Colonic mucosa (tissue), 4 donors: ENCODE measurements around the gene GSK3A. TPM values are rescaled to one million over a fixed set of nuclear protein-coding genes. Genes with fewer than 3 reads are reported as not detected.

ENCODE experiments used
- DNase-seq: peaks from one replicate; pipeline ENCODE4 v3.0.0-alpha.2; 2020
- H3K27ac ChIP-seq: fragments of 200-600 bp; one replicate; pipeline ENCODE4 v1.8.0; 2021
- H3K27me3 ChIP-seq: fragments of 200-600 bp; one replicate; pipeline ENCODE4 v1.8.0; 2021
- H3K36me3 ChIP-seq: fragments of 200-600 bp; one replicate; pipeline ENCODE4 v1.8.0; 2021
- H3K4me1 ChIP-seq: fragments of 200-600 bp; one replicate; pipeline ENCODE4 v1.8.0; 2021; ENCODE audit warnings: mild to moderate bottlenecking
- H3K4me3 ChIP-seq: fragments of 200-600 bp; one replicate; pipeline ENCODE4 v1.8.0; 2021
- H3K9ac ChIP-seq, 2 donors: one replicate each; pipeline ENCODE4 v1.7.0; 2013; ENCODE audit warnings: control low read depth in 2 of 2, low read depth in 2 of 2, low read length in 2 of 2
- H3K9me3 ChIP-seq: fragments of 200-600 bp; one replicate; pipeline ENCODE4 v1.8.0; 2021
- CTCF ChIP-seq: fragments of 200-600 bp; IDR thresholded peaks from one replicate; pipeline ENCODE4 v1.8.0; 2022; ENCODE audit warnings: antibody characterized with exemption, mild to moderate bottlenecking
- intact Hi-C: fragments of 100-400 bp; cut with DNase I; formaldehyde crosslinking; loops from one replicate; pipeline ENCODE4 v1.14.1; 2022
- total RNA-seq, 2 donors: library from RNA; stranded (reverse); fragmentation: NEBNext Ultra II Directional in 1 of 2; extraction: Animal tissue kit (Norgen Biotek cat#: 25700) in 1 of 2; gene quantifications; one replicate each; pipeline ENCODE4 v1.2.1, GENCODE V29; 2021
- donor health status: healthy.
- donor health status: DM: no; HTN: no; CAD: no.
- donor health status: DM: no; HTN: no; CAD: no.

The GSK3A gene
- total RNA-seq, 2 donors from 2014 or later: 47.8 to 51.8 TPM

- Histone ChIP-seq H3K36me3 (no peaks in the 10 kb centered on the region), H3K4me3 (peak within 1 kb of the TSS; percentile 86), H3K27ac (peak within 1 kb of the TSS; percentile 97), H3K9ac (peak within 1 kb of the TSS; percentile 65 to 99), H3K4me1 (peaks cover 25% of the 10 kb centered on the region), H3K27me3 (no peaks in the 10 kb centered on the region), H3K9me3 (no peaks in the 10 kb centered on the region)
- intact Hi-C loops: no loop called here
- peak; percentile 99 for DNase-seq
- TF ChIP-seq CTCF: no peak
Measured at GRCh38 chr19:42217520-42218437, 24.6 kb downstream of the GSK3A start, which contains the start of gene DEDD2. Gene DEDD2, minus strand, starts transcription at chr19:42217677. Its CDS starts 670 bp downstream, at chr19:42217007.

GRCh38 chr19:42216653-42217519 is 25.5 kb downstream of the GSK3A start:
- Histone ChIP-seq H3K9me3 (no peaks in the 10 kb centered on the region), H3K27ac (peak overlapping the region; percentile 97), H3K36me3 (no peaks in the 10 kb centered on the region), H3K9ac (peak overlapping the region; percentile 65 to 99), H3K27me3 (no peaks in the 10 kb centered on the region), H3K4me3 (peak overlapping the region; percentile 86), H3K4me1 (peaks cover 20% of the 10 kb centered on the region)
- no peak for TF ChIP-seq CTCF
- intact Hi-C loops: no loop called here
- peak; percentile 60 for DNase-seq

DNA sequence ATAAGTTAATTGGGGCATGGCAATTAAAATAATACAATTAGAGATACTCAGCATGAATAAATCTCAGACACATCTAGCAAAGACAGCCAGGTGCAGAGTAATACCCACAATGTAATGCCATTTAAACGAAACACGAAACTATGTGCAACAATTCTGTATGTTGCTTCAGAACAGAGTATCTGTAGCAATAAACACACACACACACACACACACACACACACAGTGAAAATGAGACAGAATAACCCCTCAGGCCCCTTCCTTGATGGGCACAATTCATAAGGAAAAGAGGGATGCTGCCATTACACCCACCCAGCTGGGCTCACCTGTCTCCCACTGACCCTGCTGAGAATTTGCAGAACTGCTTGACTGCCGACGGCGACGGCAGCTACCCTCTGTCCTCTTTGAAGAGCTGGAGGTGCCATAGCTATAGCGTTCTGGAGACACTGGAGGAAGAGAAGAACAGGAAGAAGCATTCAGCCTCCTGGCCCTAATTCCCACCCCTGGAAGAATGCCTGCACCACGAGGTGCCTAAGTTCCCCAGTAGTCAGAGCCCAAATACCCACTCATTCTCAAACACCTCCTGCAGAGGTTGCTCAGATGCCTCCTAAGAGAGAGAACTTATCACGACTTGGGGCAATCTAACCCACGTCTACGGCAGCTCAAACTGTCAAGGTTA is 27.5 kb downstream of the GSK3A start:
- H3K27ac ChIP-seq: no peak overlapping the region
- H3K4me3 ChIP-seq: peak overlapping the region; percentile 86
- peaks cover 20% of the 10 kb centered on the region for H3K4me1 ChIP-seq
- no peak overlapping the region for H3K9ac ChIP-seq
- no peak for DNase-seq
- H3K9me3 ChIP-seq: no peaks in the 10 kb centered on the region
- intact Hi-C loops: no loop called here
- H3K36me3 ChIP-seq: no peaks in the 10 kb centered on the region
- no peaks in the 10 kb centered on the region for H3K27me3 ChIP-seq
- TF ChIP-seq CTCF: no peak

DNA sequence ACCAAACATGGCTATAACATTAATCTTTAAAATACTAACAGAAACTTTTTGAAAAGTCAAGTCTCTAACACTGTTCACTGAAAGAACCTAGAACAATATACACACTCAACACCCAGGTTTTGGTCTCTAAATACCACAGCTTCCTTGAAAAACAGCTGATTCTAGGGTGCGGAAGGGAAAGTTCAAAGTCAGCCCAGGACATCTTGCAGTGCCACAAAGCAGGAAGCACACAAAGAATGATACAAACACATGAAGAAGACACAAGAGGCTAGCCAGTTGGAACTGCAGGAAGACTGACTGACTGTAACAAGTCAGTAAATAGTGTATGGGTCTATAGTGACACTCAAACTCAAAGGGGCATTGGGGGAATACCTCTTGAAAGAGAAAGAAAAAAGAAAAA is 29.5 kb downstream of the GSK3A start:
- no peak overlapping the region for H3K4me3 ChIP-seq
- no peaks in the 10 kb centered on the region for H3K27me3 ChIP-seq
- peaks cover 8% of the 10 kb centered on the region for H3K4me1 ChIP-seq
- no peak for DNase-seq
- no peaks in the 10 kb centered on the region for H3K9me3 ChIP-seq
- peaks cover 17% of the 10 kb centered on the region for H3K36me3 ChIP-seq
- no peak overlapping the region for H3K9ac ChIP-seq
- H3K27ac ChIP-seq: no peak overlapping the region
- intact Hi-C loops: no loop called here
- TF ChIP-seq CTCF: no peak

GRCh38 chr19:42208612-42209011 is 33.8 kb downstream of the GSK3A start:
- Histone ChIP-seq H3K4me3 (no peak overlapping the region), H3K36me3 (peaks cover 21% of the 10 kb centered on the region), H3K9me3 (no peaks in the 10 kb centered on the region), H3K27ac (no peak overlapping the region), H3K27me3 (no peaks in the 10 kb centered on the region), H3K4me1 (no peaks in the 10 kb centered on the region), H3K9ac (no peak overlapping the region)
- TF ChIP-seq CTCF: no peak
- DNase-seq: no peak
- intact Hi-C loops: no loop called here
